Forelimb muscle (tissue), 1 donor: ENCODE data around the gene ZNF124. TPM values are rescaled to one million over a fixed set of nuclear protein-coding genes. Genes with fewer than 3 reads are reported as not detected.
"Not testable (repeated sequence)": the region's sequence is repeated elsewhere in the genome, so short reads cannot be mapped to it uniquely, and the experiment has no call there.

Experiments
- DNase-seq: peaks from one replicate; pipeline ENCODE4 v3.0.0-alpha.2; 2013; ENCODE audit warnings: low read depth
- polyA plus RNA-seq: library from polyadenylated mRNA; unstranded; fragments of 120-200 nt; gene quantifications from one replicate; pipeline ENCODE4 v1.2.1, GENCODE V29; 2013; ENCODE audit not compliant: insufficient read length

The ZNF124 gene
- polyA plus RNA-seq, 1 donor = 7.8 TPM

- no peak for DNase-seq
These were observed 1.2 kb upstream of the ZNF124 start for GRCh38 chr1:247172996-247173395.

- not testable (repeated sequence) for DNase-seq
These were observed 377 bp downstream of the ZNF124 start for GRCh38 chr1:247171443-247171842.

GRCh38 chr1:247165674-247166073, 6.1 kb downstream of the ZNF124 start:
- no peak for DNase-seq

- no peak for DNase-seq
These were observed 7.1 kb downstream of the ZNF124 start for GRCh38 chr1:247164694-247165093.

GRCh38 chr1:247156787-247157232, 15.0 kb downstream of the ZNF124 start:
- DNase-seq = no peak

- DNase-seq = no peak
These were observed 24.0 kb downstream of the ZNF124 start for GRCh38 chr1:247147781-247148180.

- not testable (repeated sequence) for DNase-seq
These were observed 24.7 kb downstream of the ZNF124 start for GRCh38 chr1:247147120-247147519.

- DNase-seq = no peak
These were observed 25.1 kb downstream of the ZNF124 start for GRCh38 chr1:247146671-247147070.

- DNase-seq = no peak
These were observed 26.5 kb downstream of the ZNF124 start for GRCh38 chr1:247145279-247145678.

GRCh38 chr1:247139557-247139956, 32.3 kb downstream of the ZNF124 start:
- not testable (repeated sequence) for DNase-seq

- DNase-seq = no peak
These were observed 40.6 kb downstream of the ZNF124 start for GRCh38 chr1:247131236-247131635.

- DNase-seq = not testable (repeated sequence)
These were observed 44.1 kb downstream of the ZNF124 start for GRCh38 chr1:247127519-247128282.

GRCh38 chr1:247126601-247127000, 45.2 kb downstream of the ZNF124 start:
- not testable (repeated sequence) for DNase-seq

GRCh38 chr1:247126166-247126565, 45.7 kb downstream of the ZNF124 start:
- not testable (repeated sequence) for DNase-seq

GRCh38 chr1:247121382-247121781, 50.4 kb downstream of the ZNF124 start:
- no peak for DNase-seq

GRCh38 chr1:247120408-247120668, 51.5 kb downstream of the ZNF124 start:
- not testable (repeated sequence) for DNase-seq

- no peak for DNase-seq
These were observed 52.0 kb downstream of the ZNF124 start for GRCh38 chr1:247119600-247120407.

GRCh38 chr1:247118946-247119446, 52.8 kb downstream of the ZNF124 start:
- DNase-seq = no peak

GRCh38 chr1:247115545-247115944, 56.3 kb downstream of the ZNF124 start:
- no peak for DNase-seq

- DNase-seq = no peak
These were observed 56.7 kb downstream of the ZNF124 start for GRCh38 chr1:247115141-247115510.

- DNase-seq = no peak
These were observed 57.3 kb downstream of the ZNF124 start for GRCh38 chr1:247114351-247115140.

GRCh38 chr1:247113733-247114271, 58.0 kb downstream of the ZNF124 start:
- no peak for DNase-seq
